CD4-positive, alpha-beta T cell treated with Interleukin-10 for 1 hour (primary cell): Measurements from ENCODE around the gene RASA3.
A peak's percentile ranks its signal among the peaks of the same experiment; 100 is the strongest.

ENCODE experiments used
- DNase-seq: peaks from one replicate; pipeline ENCODE4 v3.0.0-alpha.2; 2020

RASA3 gene

GRCh38 chr13:113939944-113940297 is 192.5 kb downstream of the RASA3 start:
- no peak for DNase-seq

- DNase-seq: no peak
These were observed 193.1 kb downstream of the RASA3 start for GRCh38 chr13:113939129-113939943.

- DNase-seq: no peak
These were observed 193.7 kb downstream of the RASA3 start for GRCh38 chr13:113938716-113939115.

- no peak for DNase-seq
These were observed 194.2 kb downstream of the RASA3 start for GRCh38 chr13:113938246-113938645.

GRCh38 chr13:113937527-113938180 is 194.8 kb downstream of the RASA3 start:
- DNase-seq: no peak

- no peak for DNase-seq
These were observed 195.3 kb downstream of the RASA3 start for GRCh38 chr13:113937073-113937472.

- no peak for DNase-seq
These were observed 196.1 kb downstream of the RASA3 start for GRCh38 chr13:113936166-113936965.

GRCh38 chr13:113935001-113935844 is 197.2 kb downstream of the RASA3 start:
- no peak for DNase-seq

GRCh38 chr13:113934576-113934975 is 197.8 kb downstream of the RASA3 start:
- DNase-seq: no peak

GRCh38 chr13:113933901-113934300 is 198.5 kb downstream of the RASA3 start:
- no peak for DNase-seq

- no peak for DNase-seq
These were observed 200.5 kb downstream of the RASA3 start for GRCh38 chr13:113931841-113932459.

GRCh38 chr13:113930671-113931637 is 201.5 kb downstream of the RASA3 start:
- DNase-seq: peak; percentile 71

- no peak for DNase-seq
These were observed 202.5 kb downstream of the RASA3 start for GRCh38 chr13:113929628-113930615.

- DNase-seq: no peak
These were observed 203.5 kb downstream of the RASA3 start for GRCh38 chr13:113928685-113929627.
